DOHH2 (cell line): ENCODE results near the gene STARD13.

Experiments
- CTCF ChIP-seq: fragments of 200-600 bp; sonication (generic); IDR thresholded peaks from one replicate; pipeline ENCODE4 v1.5.1; 2014; ENCODE audit warnings: antibody characterized with exemption, mild to moderate bottlenecking, low read depth, low read length; ENCODE audit not compliant: poor library complexity, severe bottlenecking
- EZH2phosphoT487 ChIP-seq: fragments of 200-600 bp; sonication (generic); IDR thresholded peaks from 2 replicates; pipeline ENCODE4 v1.6.1; 2017; ENCODE audit warnings: borderline replicate concordance, mild to moderate bottlenecking, antibody characterized with exemption, low read length, moderate library complexity, mixed read lengths

DNA sequence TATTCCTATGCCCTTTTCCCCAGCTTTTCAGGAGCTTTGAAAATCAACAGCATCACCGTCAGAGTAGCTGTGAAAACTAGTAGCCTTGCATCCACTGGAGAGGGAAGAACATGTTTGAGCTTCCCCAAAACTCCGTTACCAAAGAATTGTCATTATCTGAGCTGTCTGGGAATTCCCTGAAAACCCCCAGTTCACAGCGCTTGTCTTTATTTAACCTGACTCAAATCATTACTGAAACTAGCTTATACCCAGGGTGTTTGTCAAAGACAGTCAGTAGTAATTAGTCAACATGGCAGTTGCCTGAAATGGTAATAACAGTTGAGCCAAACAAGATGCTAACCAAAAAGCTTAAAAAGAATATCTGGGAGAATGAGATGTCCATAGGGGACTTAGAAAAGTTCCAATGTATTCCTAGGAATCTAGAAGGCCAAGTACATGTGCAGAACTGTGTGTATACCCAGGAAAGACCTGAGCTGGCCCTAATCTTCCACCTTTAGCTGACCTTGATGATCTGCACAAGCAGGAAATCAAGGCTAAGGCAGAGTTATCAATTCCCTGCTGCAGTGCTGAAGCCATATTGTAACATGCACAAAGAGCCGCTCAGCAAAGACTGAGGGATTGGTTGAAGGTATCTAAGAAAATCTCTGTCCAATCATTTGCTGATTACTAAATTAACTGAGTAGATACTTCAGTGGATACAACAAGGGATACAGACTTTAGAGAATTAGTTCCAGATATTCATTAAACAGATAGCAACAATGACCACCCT is 138.5 kb downstream of the STARD13 start:
- no peak for TF ChIP-seq CTCF
- no peak for TF ChIP-seq EZH2phosphoT487
